Neutrophil (primary cell): ENCODE data around the gene MID1.

ENCODE experiments used
- H3K27ac ChIP-seq: fragments of 200-600 bp; sonication (generic); 2 replicates; pipeline ENCODE4 v1.5.1; 2016; ENCODE audit warnings: mild to moderate bottlenecking, moderate library complexity
- H3K27me3 ChIP-seq: fragments of 200-600 bp; sonication (generic); 2 replicates; pipeline ENCODE4 v1.6.0; 2016; ENCODE audit warnings: mild to moderate bottlenecking
- H3K36me3 ChIP-seq: fragments of 200-600 bp; sonication (generic); 2 replicates; pipeline ENCODE4 v1.5.1; 2017
- H3K4me1 ChIP-seq, 2 experiments: fragments of 200-600 bp in 1 of 2; sonication (generic) in 1 of 2; 1 replicate in 1 of 2; 2 replicates in 1 of 2; pipeline versions ENCODE4 v1.5.1 to v1.6.1; 2013 to 2016; ENCODE audit warnings: low read depth in 1 of 2, low read length in 1 of 2, mild to moderate bottlenecking in 1 of 2, moderate library complexity in 1 of 2; ENCODE audit not compliant: control insufficient read depth in 1 of 2, insufficient read depth in 1 of 2
- H3K4me3 ChIP-seq, 2 experiments: fragments of 200-600 bp in 1 of 2; sonication (generic) in 1 of 2; 1 replicate in 1 of 2; 2 replicates in 1 of 2; pipeline ENCODE4 v1.5.1; 2013 to 2016; ENCODE audit warnings: low read depth in 1 of 2, low read length in 1 of 2, mild to moderate bottlenecking in 1 of 2, moderate library complexity in 1 of 2
- H3K9me3 ChIP-seq: fragments of 200-600 bp; sonication (generic); 2 replicates; pipeline ENCODE4 v1.5.1; 2016
- CTCF ChIP-seq: fragments of 200-600 bp; sonication (generic); IDR thresholded peaks from 2 replicates; pipeline ENCODE4 v1.5.1; 2016; ENCODE audit warnings: antibody characterized with exemption

MID1 gene

GRCh38 chrX:10629905-10630304, 9.5 kb upstream of the MID1 start:
- no peak overlapping the region for H3K4me3 ChIP-seq
- no peak overlapping the region for H3K27ac ChIP-seq
- no peaks in the 10 kb centered on the region for H3K4me1 ChIP-seq

GRCh38 chrX:10628906-10629305, 8.5 kb upstream of the MID1 start:
- no peaks in the 10 kb centered on the region for H3K9me3 ChIP-seq
- H3K4me3 ChIP-seq, result no peak overlapping the region
- no peaks in the 10 kb centered on the region for H3K27me3 ChIP-seq
- H3K4me1 ChIP-seq, result no peaks in the 10 kb centered on the region
- no peak for TF ChIP-seq CTCF
- no peak overlapping the region for H3K27ac ChIP-seq
- no peaks in the 10 kb centered on the region for H3K36me3 ChIP-seq

More at GRCh38 chrX:10629905-10630304, 9.5 kb upstream of the MID1 start:
- no peaks in the 10 kb centered on the region for H3K36me3 ChIP-seq
- no peak for TF ChIP-seq CTCF
- H3K27me3 ChIP-seq, result no peaks in the 10 kb centered on the region
- H3K9me3 ChIP-seq, result no peaks in the 10 kb centered on the region

GRCh38 chrX:10622197-10622596, 1.8 kb upstream of the MID1 start:
- Histone ChIP-seq H3K4me1 (no peaks in the 10 kb centered on the region), H3K9me3 (no peaks in the 10 kb centered on the region), H3K27ac (no peak overlapping the region), H3K36me3 (no peaks in the 10 kb centered on the region), H3K4me3 (no peak overlapping the region), H3K27me3 (peaks cover 53% of the 10 kb centered on the region)
- TF ChIP-seq CTCF, result no peak

GRCh38 chrX:10619425-10620046, 849 bp downstream of the MID1 start:
- TF ChIP-seq CTCF, result no peak
- Histone ChIP-seq H3K27me3 (peaks cover 69% of the 10 kb centered on the region), H3K4me1 (no peaks in the 10 kb centered on the region), H3K4me3 (no peak overlapping the region), H3K36me3 (no peaks in the 10 kb centered on the region), H3K27ac (no peak overlapping the region), H3K9me3 (no peaks in the 10 kb centered on the region)

DNA sequence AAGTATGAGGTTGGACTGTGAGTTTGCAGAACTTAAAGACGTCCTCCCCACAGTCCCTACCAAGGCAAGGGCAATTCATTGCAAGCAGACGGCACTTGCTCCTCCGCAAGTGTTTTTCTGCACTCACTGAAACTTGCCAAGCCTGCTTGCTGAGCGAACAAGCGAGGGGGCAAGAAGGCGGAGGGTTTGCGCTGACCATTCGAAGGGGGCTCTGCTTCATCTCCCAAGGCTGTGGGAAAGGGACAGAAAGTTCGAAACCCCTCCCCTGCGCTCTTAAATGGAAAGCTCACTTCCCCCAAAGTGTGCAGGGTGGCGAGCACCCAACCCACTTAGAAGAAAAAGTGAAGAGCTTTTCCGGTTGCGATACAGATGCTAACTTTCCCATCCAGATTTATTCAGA, 1.4 kb downstream of the MID1 start:
- H3K4me1 ChIP-seq, result no peaks in the 10 kb centered on the region
- H3K36me3 ChIP-seq, result no peaks in the 10 kb centered on the region
- peaks cover 69% of the 10 kb centered on the region for H3K27me3 ChIP-seq
- H3K27ac ChIP-seq, result no peak overlapping the region
- no peak for TF ChIP-seq CTCF
- no peaks in the 10 kb centered on the region for H3K9me3 ChIP-seq
- no peak overlapping the region for H3K4me3 ChIP-seq

DNA sequence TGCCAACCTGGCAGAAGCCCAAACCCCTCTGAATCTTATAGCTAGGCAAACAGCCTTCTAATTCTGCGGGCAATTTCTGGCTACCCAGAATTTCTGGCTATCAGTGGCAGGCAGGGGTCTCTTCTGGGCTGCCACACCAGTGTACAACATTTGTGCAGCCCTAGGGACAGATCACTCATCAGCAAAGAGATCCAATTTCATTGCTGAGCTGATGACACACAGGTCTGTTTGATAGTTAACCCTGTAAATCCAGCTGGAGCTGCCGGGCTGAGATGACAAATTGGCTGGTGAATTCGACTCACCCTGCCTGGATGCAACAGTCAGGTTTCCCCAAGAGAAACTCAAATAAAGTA, 2.4 kb downstream of the MID1 start:
- H3K36me3 ChIP-seq, result no peaks in the 10 kb centered on the region
- H3K27ac ChIP-seq, result no peak overlapping the region
- no peaks in the 10 kb centered on the region for H3K9me3 ChIP-seq
- H3K4me1 ChIP-seq, result no peaks in the 10 kb centered on the region
- no peak overlapping the region for H3K4me3 ChIP-seq
- no peak for TF ChIP-seq CTCF
- peaks cover 69% of the 10 kb centered on the region for H3K27me3 ChIP-seq
